Testis (tissue), 2 donors: Measurements from ENCODE around the gene WDR27.

Experiments used
- POLR2A ChIP-seq: fragments of 450-650 bp; IDR thresholded peaks from one replicate; pipeline ENCODE4 v1.6.1; 2017; ENCODE audit warnings: antibody characterized with exemption, mild to moderate bottlenecking, moderate library complexity
- TF ChIP-seq, protein P1 (sequence below), 3 experiments: fragments of 450-650 bp in 2 of 3; fragments of 200-600 bp in 1 of 3; sonication (generic) in 1 of 3; IDR thresholded peaks; one replicate each; pipeline ENCODE4 v1.5.1; 2016 to 2019; ENCODE audit warnings: antibody characterized with exemption in 3 of 3, mild to moderate bottlenecking in 2 of 3, moderate library complexity in 1 of 3

DNA sequence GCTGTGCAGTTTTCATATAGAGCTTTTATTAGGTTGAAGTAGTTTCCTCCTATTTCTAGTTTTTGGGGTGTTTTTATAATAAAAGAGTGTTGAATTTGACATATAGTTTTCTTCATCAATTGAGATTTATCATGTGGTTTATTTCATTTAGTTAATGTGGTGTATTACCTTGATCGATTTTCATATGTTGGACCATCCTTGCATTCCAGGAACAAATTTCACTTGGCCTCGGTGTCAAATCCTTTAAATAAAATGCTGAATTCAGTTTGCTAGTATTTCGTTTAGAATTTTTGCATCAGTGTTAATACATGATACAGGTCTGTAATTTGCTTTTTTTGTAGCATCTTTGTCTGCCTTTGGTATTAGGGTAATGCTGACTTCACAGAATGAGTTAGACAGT is 43.6 kb upstream of the WDR27 start:
- TF ChIP-seq, protein P1, sequence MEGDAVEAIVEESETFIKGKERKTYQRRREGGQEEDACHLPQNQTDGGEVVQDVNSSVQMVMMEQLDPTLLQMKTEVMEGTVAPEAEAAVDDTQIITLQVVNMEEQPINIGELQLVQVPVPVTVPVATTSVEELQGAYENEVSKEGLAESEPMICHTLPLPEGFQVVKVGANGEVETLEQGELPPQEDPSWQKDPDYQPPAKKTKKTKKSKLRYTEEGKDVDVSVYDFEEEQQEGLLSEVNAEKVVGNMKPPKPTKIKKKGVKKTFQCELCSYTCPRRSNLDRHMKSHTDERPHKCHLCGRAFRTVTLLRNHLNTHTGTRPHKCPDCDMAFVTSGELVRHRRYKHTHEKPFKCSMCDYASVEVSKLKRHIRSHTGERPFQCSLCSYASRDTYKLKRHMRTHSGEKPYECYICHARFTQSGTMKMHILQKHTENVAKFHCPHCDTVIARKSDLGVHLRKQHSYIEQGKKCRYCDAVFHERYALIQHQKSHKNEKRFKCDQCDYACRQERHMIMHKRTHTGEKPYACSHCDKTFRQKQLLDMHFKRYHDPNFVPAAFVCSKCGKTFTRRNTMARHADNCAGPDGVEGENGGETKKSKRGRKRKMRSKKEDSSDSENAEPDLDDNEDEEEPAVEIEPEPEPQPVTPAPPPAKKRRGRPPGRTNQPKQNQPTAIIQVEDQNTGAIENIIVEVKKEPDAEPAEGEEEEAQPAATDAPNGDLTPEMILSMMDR (IDR thresholded peaks at IDR 0.05) = no peak
- no peak for TF ChIP-seq POLR2A
